Mesenteric fat pad (tissue), 1 donor: ENCODE measurements around the gene GPT2. TPM values are rescaled to one million over a fixed set of nuclear protein-coding genes. Genes with fewer than 3 reads are reported as not detected.
"Not testable (repeated sequence)": the region's sequence is repeated elsewhere in the genome, so short reads cannot be mapped to it uniquely, and the experiment has no call there.

Experiments used
- DNase-seq: peaks from one replicate; pipeline ENCODE4 v3.0.0-alpha.2; 2020; ENCODE audit warnings: low spot score
- total RNA-seq: library from RNA; stranded (reverse); fragmentation: NEBNext Ultra II Directional; extraction: Animal tissue kit (Norgen Biotek cat#: 25700); gene quantifications from one replicate; pipeline ENCODE4 v1.2.1, GENCODE V29; 2021
- donor health status: DM: yes; HTN: yes; CAD: no.

GPT2 gene
- total RNA-seq, 1 donor from 2014 or later: 53.5 TPM

GRCh38 chr16:46862555-46863447, 21.4 kb upstream of the GPT2 start:
- DNase-seq: no peak

GRCh38 chr16:46866286-46866685, 17.9 kb upstream of the GPT2 start:
- no peak for DNase-seq

GRCh38 chr16:46867486-46867885, 16.7 kb upstream of the GPT2 start:
- DNase-seq: not testable (repeated sequence)

- not testable (repeated sequence) for DNase-seq
Measured at GRCh38 chr16:46868891-46869290, 15.3 kb upstream of the GPT2 start.

GRCh38 chr16:46871597-46871996, 12.6 kb upstream of the GPT2 start:
- DNase-seq: no peak

- DNase-seq: no peak
Measured at GRCh38 chr16:46873201-46873600, 11.0 kb upstream of the GPT2 start.

GRCh38 chr16:46875243-46875642, 8.9 kb upstream of the GPT2 start:
- DNase-seq: no peak

- DNase-seq: no peak
Measured at GRCh38 chr16:46882304-46882939, 1.7 kb upstream of the GPT2 start.

GRCh38 chr16:46882940-46883307, 1.2 kb upstream of the GPT2 start:
- no peak for DNase-seq

GRCh38 chr16:46883353-46883689, 841 bp upstream of the GPT2 start:
- DNase-seq: no peak

- DNase-seq: no peak
Measured at GRCh38 chr16:46884513-46885293, 541 bp downstream of the GPT2 start.

GRCh38 chr16:46885960-46886763, 2.0 kb downstream of the GPT2 start:
- no peak for DNase-seq

GRCh38 chr16:46886764-46887523, 2.8 kb downstream of the GPT2 start:
- no peak for DNase-seq

GRCh38 chr16:46887524-46887854, 3.3 kb downstream of the GPT2 start:
- no peak for DNase-seq

GRCh38 chr16:46889245-46889941, 5.2 kb downstream of the GPT2 start:
- DNase-seq: no peak

GRCh38 chr16:46889942-46890300, 5.8 kb downstream of the GPT2 start:
- no peak for DNase-seq

- DNase-seq: no peak
Measured at GRCh38 chr16:46891910-46892309, 7.7 kb downstream of the GPT2 start.

GRCh38 chr16:46894036-46894672, 10.0 kb downstream of the GPT2 start:
- no peak for DNase-seq
